ENCODE measurements around the gene CAVIN4.
A peak's percentile ranks its signal among the peaks of the same experiment; 100 is the strongest.

Gene CAVIN4

GRCh38 chr9:100591139-100591538, 13.3 kb downstream of the CAVIN4 start:
- DNase-seq, result no peak

GRCh38 chr9:100591639-100592412, 13.9 kb downstream of the CAVIN4 start:
- no peak for DNase-seq

GRCh38 chr9:100595391-100596199, 17.7 kb downstream of the CAVIN4 start:
- peak; percentile 43 to 58 for DNase-seq

GRCh38 chr9:100597236-100597635, 19.4 kb downstream of the CAVIN4 start:
- DNase-seq, result no peak

- DNase-seq, result peak; percentile 93 to 95
These were observed 20.8 kb downstream of the CAVIN4 start for GRCh38 chr9:100598641-100599145.

- DNase-seq, result peak in 1 of 2 experiments; percentile 21
These were observed 22.7 kb downstream of the CAVIN4 start for GRCh38 chr9:100600521-100601079.

GRCh38 chr9:100601216-100601615, 23.3 kb downstream of the CAVIN4 start:
- peak; percentile 65 to 83 for DNase-seq

- peak; percentile 58 to 72 for DNase-seq
These were observed 24.5 kb downstream of the CAVIN4 start for GRCh38 chr9:100602342-100602801.

- DNase-seq, result no peak
These were observed 27.5 kb downstream of the CAVIN4 start for GRCh38 chr9:100605405-100605804.

GRCh38 chr9:100619194-100619593, 41.3 kb downstream of the CAVIN4 start:
- no peak for DNase-seq

- no peak for DNase-seq
These were observed 41.8 kb downstream of the CAVIN4 start for GRCh38 chr9:100619665-100620064.

- no peak for DNase-seq
These were observed 46.1 kb downstream of the CAVIN4 start for GRCh38 chr9:100623969-100624368.

GRCh38 chr9:100626949-100627348, 49.1 kb downstream of the CAVIN4 start:
- DNase-seq, result no peak

- no peak for DNase-seq
These were observed 59.9 kb downstream of the CAVIN4 start for GRCh38 chr9:100637787-100638186.

Measured in NCI-H2081 (cell line).